K562 (cell line): ENCODE measurements around the gene ITSN1. TPM values are rescaled to one million over a fixed set of nuclear protein-coding genes. Genes with fewer than 3 reads are reported as not detected.

Experiments
- ATAC-seq: fragments of 200-7000 bp; cut with Tn5 transposase; 3 replicates; pipeline ENCODE4 v1.9.1; 2020; ENCODE audit warnings: moderate library complexity
- BruUV-seq: library from RNA; stranded (reverse); fragments of 400-500 nt; replicated peaks from 2 replicates; lab custom pipeline; 2021; lab: Mats Ljungman, UMichigan
- CTCF ChIA-PET: fragments of 300-600 bp; formaldehyde crosslinking; extraction: SDS; loops from one replicate; lab custom pipeline; 2021; ENCODE audit warnings: low intra/inter-chr PET ratio; lab: Yijun Ruan, JAX
- POLR2A ChIA-PET: fragments of 300-600, 350-650 bp; sonication (Branson Sonifier 250); formaldehyde crosslinking; extraction: SDS; loops from one replicate; lab custom pipeline; 2021; ENCODE audit warnings: antibody characterized with exemption, inconsistent platforms; lab: Yijun Ruan, JAX
- DNase-seq, 4 experiments: peaks; one replicate each; pipeline versions ENCODE4 v3.0.0 to v3.0.0-alpha.2; 2011 to 2018; ENCODE audit warnings: low spot score in 3 of 4, mixed read lengths in 3 of 4; ENCODE audit errors: extremely low read depth in 1 of 4
- FAIRE-seq: peaks from 2 replicates; lab custom pipeline; 2011; peaks lifted over from hg19 to GRCh38; lab: Jason Lieb, UNC
- H2AFZ ChIP-seq: 2 replicates; pipeline ENCODE4 v1.6.0; 2011; ENCODE audit warnings: low read depth, low read length, control low read depth, inconsistent platforms
- H3K27ac ChIP-seq: fragments of 200-600 bp; 3 replicates; pipeline ENCODE4 v1.8.0; 2011; ENCODE audit warnings: low read depth, mild to moderate bottlenecking, control low read depth, inconsistent platforms, low read length, moderate library complexity, mixed read lengths; ENCODE audit errors: extremely low read depth
- H3K27me3 ChIP-seq, 2 experiments: fragments of 300-600 bp in 1 of 2; 2 replicates in 1 of 2; 3 replicates in 1 of 2; pipeline versions ENCODE4 v1.6.0 to v1.8.0; 2011; ENCODE audit warnings: inconsistent platforms in 2 of 2, low read length in 2 of 2, mild to moderate bottlenecking in 1 of 2, mixed read lengths in 1 of 2, moderate library complexity in 1 of 2; ENCODE audit not compliant: control insufficient read depth in 2 of 2, insufficient read depth in 2 of 2
- H3K36me3 ChIP-seq: fragments of 300-600 bp; 3 replicates; pipeline ENCODE4 v1.8.0; 2011; ENCODE audit warnings: mild to moderate bottlenecking, low read length, inconsistent platforms; ENCODE audit not compliant: control insufficient read depth, insufficient read depth
- H3K4me1 ChIP-seq, 2 experiments: fragments of 200-600 bp in 1 of 2; replicated peaks in 1 of 2; 2 replicates in 1 of 2; 3 replicates in 1 of 2; pipeline versions ENCODE4 v1.5.1 to v1.8.0; 2011; ENCODE audit warnings: inconsistent platforms in 2 of 2, low read length in 2 of 2, mild to moderate bottlenecking in 1 of 2, mixed read lengths in 1 of 2, moderate library complexity in 1 of 2; ENCODE audit not compliant: control insufficient read depth in 2 of 2, insufficient read depth in 2 of 2
- H3K4me2 ChIP-seq: 2 replicates; pipeline ENCODE4 v1.6.1; 2011; ENCODE audit warnings: low read length, control low read depth, inconsistent platforms, mixed read lengths; ENCODE audit not compliant: insufficient read depth
- H3K4me3 ChIP-seq: fragments of 200-600 bp; sonication (generic), shearing (Covaris generic); 2 replicates; pipeline ENCODE4 v1.5.1; 2016; ENCODE audit warnings: control low read depth, inconsistent platforms
- H3K79me2 ChIP-seq: fragments of 200-600 bp; 3 replicates; pipeline ENCODE4 v1.8.0; 2011; ENCODE audit warnings: low read length, inconsistent platforms; ENCODE audit not compliant: control insufficient read depth, insufficient read depth
- H3K9ac ChIP-seq, 2 experiments: 2 replicates each; pipeline versions ENCODE4 v1.6.0 to v1.6.1; 2011; ENCODE audit warnings: low read depth in 2 of 2, low read length in 2 of 2, control low read depth in 1 of 2, inconsistent platforms in 1 of 2, mild to moderate bottlenecking in 1 of 2, mixed read lengths in 1 of 2; ENCODE audit not compliant: insufficient read depth in 1 of 2
- H3K9me1 ChIP-seq: one replicate; pipeline ENCODE4 v1.6.0; 2011; ENCODE audit warnings: inconsistent platforms, mild to moderate bottlenecking, low read length, moderate library complexity; ENCODE audit not compliant: control insufficient read depth, insufficient read depth
- H3K9me3 ChIP-seq: replicated peaks from 2 replicates; pipeline ENCODE4 v1.5.1; 2011; ENCODE audit warnings: low read depth, low read length, inconsistent platforms; ENCODE audit not compliant: control insufficient read depth, insufficient read depth
- H4K20me1 ChIP-seq: replicated peaks from 2 replicates; pipeline ENCODE4 v1.6.1; 2011; ENCODE audit warnings: low read length, inconsistent platforms, mixed read lengths; ENCODE audit not compliant: control insufficient read depth, insufficient read depth
- ARID4B ChIP-seq: sonication (generic); formaldehyde crosslinking; IDR thresholded peaks from 2 replicates; pipeline ENCODE4 v1.8.0; 2022; ENCODE audit warnings: mild to moderate bottlenecking, missing genetic modification reagents
- FOXA3 ChIP-seq, 2 experiments: fragments of 450-650 bp in 1 of 2; sonication (generic) in 1 of 2; formaldehyde crosslinking; IDR thresholded peaks in 1 of 2; conservative IDR thresholded peaks in 1 of 2; 2 replicates each; pipeline versions ENCODE4 v1.4.0 to v1.8.0; 2020 to 2022; ENCODE audit warnings: mild to moderate bottlenecking in 2 of 2, missing genetic modification reagents in 1 of 2
- GTF2F1 ChIP-seq: IDR thresholded peaks from 2 replicates; pipeline ENCODE4 v1.6.1; 2011; ENCODE audit warnings: low read depth, low read length, improper control_type of control experiment
- KHSRP ChIP-seq: fragments of 450-650 bp; IDR thresholded peaks from 2 replicates; pipeline ENCODE4 v1.6.1; 2017
- KLF1 ChIP-seq: fragments of 450-650 bp; IDR thresholded peaks from 2 replicates; pipeline ENCODE4 v1.6.1; 2016; ENCODE audit warnings: missing genetic modification characterization, missing compliant biosample characterization
- MAFG ChIP-seq: fragments of 450-650 bp; conservative IDR thresholded peaks from 2 replicates; pipeline ENCODE4 v1.6.1; 2016; ENCODE audit warnings: missing genetic modification characterization, missing compliant biosample characterization
- SMARCA5 ChIP-seq: fragments of 450-650 bp; IDR thresholded peaks from 2 replicates; pipeline ENCODE4 v1.6.1; 2016
- TGIF2 ChIP-seq: sonication (generic); formaldehyde crosslinking; IDR thresholded peaks from 2 replicates; pipeline ENCODE4 v1.8.1; 2022; ENCODE audit warnings: mild to moderate bottlenecking, missing genetic modification reagents, moderate library complexity
- ZNF212 ChIP-seq: fragments of 450-650 bp; formaldehyde crosslinking; IDR thresholded peaks from 2 replicates; pipeline ENCODE4 v1.4.0; 2020; ENCODE audit warnings: mild to moderate bottlenecking
- WGBS: fragments of 100-300 bp; shearing (Covaris generic); methylation state at CpG from one replicate; pipeline ENCODE4 v1.1.6; 2016; ENCODE audit warnings: low coverage, mixed read lengths; ENCODE audit not compliant: insufficient coverage; ENCODE audit errors: missing lambda C conversion rate; 5-methylcytosine and 5-hydroxymethylcytosine counted together
- in situ Hi-C: fragments of 300-500 bp; cut with MboI; formaldehyde crosslinking; loops from 4 replicates; pipeline ENCODE4 v1.15.0; 2018; ENCODE audit warnings: inconsistent platforms, mixed read lengths
- intact Hi-C: fragments of 100-400 bp; cut with micrococcal nuclease; formaldehyde crosslinking; loops from 2 replicates; pipeline ENCODE4 v1.14.2; 2022
- polyA plus RNA-seq, 8 experiments: library from polyadenylated mRNA; depleted of rRNA in 4 of 8; stranded (reverse) in 5 of 8; unstranded in 3 of 8; fragments of >200 nt; fragmentation: Nextera tagmentation in 2 of 8; fragmentation: Illumina TruSeq in 1 of 8; extraction: Ambion mirVana in 2 of 8; extraction: Trizol in 1 of 8; gene quantifications; 2 replicates each; pipeline versions ENCODE4 v1.2.1 to v1.2.3, GENCODE V29; 2011 to 2014; ENCODE audit warnings: inconsistent platforms in 1 of 8, missing spikeins in 1 of 8
- total RNA-seq, 7 experiments: library from RNA; depleted of rRNA in 6 of 7; stranded (reverse); fragments of >200 nt in 6 of 7; fragmentation: Illumina TruSeq in 2 of 7; extraction: Trizol in 2 of 7; gene quantifications; 2 replicates each; pipeline versions ENCODE4 v1.2.1 to v1.2.3, GENCODE V29; 2011 to 2021; ENCODE audit warnings: low replicate concordance in 1 of 7

The ITSN1 gene
- total and polyA plus RNA-seq, 9 of the 15 experiments (the other 6 are each of a cell fraction or from before 2014, with no cell fraction given), result 1.1 to 12.6 (median 4.8) TPM

GRCh38 chr21:33820230-33820770 lies 178.0 kb downstream of the ITSN1 start (continued):
- TF ChIP-seq ZNF212, result no peak
- no peak for TF ChIP-seq ARID4B
- TF ChIP-seq SMARCA5, result no peak
- TF ChIP-seq KHSRP, result no peak
- TF ChIP-seq TGIF2 (CRISPR knock-in tag), result no peak
- no peak for TF ChIP-seq MAFG (tag)
- TF ChIP-seq KLF1, result no peak

DNA sequence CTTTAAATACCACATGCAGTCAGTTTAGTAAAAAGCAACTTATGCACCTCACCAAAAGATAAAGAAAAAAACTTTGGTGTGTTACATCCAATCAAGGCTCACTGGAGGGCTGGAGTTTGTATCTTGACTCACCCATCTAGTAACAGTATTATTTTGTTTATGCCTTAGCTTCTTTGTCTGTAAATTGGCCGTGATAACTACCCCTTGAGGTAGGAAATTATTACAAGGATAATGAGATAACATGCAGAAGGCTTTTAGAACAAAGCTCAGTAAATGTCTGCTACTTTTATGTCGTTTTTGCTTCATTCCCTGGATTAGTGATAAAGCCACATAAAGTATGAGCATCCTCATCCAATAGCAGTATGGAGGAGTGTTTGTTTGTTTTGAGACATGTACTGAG lies 178.5 kb downstream of the ITSN1 start:
- WGBS, result 9% methylated on average over 2 of the region's 2 CpGs
- H3K79me2 ChIP-seq, result no peaks in the 10 kb centered on the region
- no peaks in the 10 kb centered on the region for H3K9me3 ChIP-seq
- peaks cover 0 to 3% of the 10 kb centered on the region in 2 experiments; a peak in 1 of 5 replicates for H3K27me3 ChIP-seq
- H3K36me3 ChIP-seq, result no peaks in the 10 kb centered on the region
- H3K9me1 ChIP-seq, result no peaks in the 10 kb centered on the region
- no peak overlapping the region for H3K9ac ChIP-seq
- no peak for ATAC-seq
- CTCF ChIA-PET, result interaction anchor here (0.8 kb wide), 1 partner anchor 116 kb away, joined by 3 read pairs; no protein-coding TSS in a partner anchor
- intact Hi-C loops, result no loop called here
- H2AFZ ChIP-seq, result no peak overlapping the region
- no peak for DNase-seq
- no TSS peak for BruUV-seq
- H3K4me1 ChIP-seq, result peaks cover 0 to 5% of the 10 kb centered on the region in 2 experiments; a peak in 3 of 5 replicates
- TF ChIP-seq GTF2F1 (no peak), FOXA3 (CRISPR knock-in tag; conservative IDR thresholded peaks at IDR 0.05 in 1 of 2, IDR thresholded peaks at IDR 0.05 in 1 of 2) (peak in 1 of 2 experiments; percentile 43; a peak in 1 of 4 replicates)
- TF ChIP-seq, all 486 proteins: peak for 1
- H3K27ac ChIP-seq, result no peak overlapping the region
- H4K20me1 ChIP-seq, result no peaks in the 10 kb centered on the region
- in situ Hi-C loops, result no loop called here
- POLR2A ChIA-PET, result interaction anchor here (0.6 to 1.0 kb wide), 3 partner anchors 25 to 75 kb away, joined by 3 to 5 read pairs (median 4); no protein-coding TSS in a partner anchor
- no peak overlapping the region for H3K4me2 ChIP-seq
- no peak overlapping the region for H3K4me3 ChIP-seq
- FAIRE-seq, result no peak
